ENCODE measurements around the gene SERPINI1. TPM values are rescaled to one million over a fixed set of nuclear protein-coding genes. Genes with fewer than 3 reads are reported as not detected.

Gene SERPINI1
- total RNA-seq, 1 experiment from 2014 or later = 8.0 TPM

GRCh38 chr3:167723872-167724271, 11.6 kb upstream of the SERPINI1 start:
- ChIA-PET POLR2A (interaction anchor here (0.5 kb wide), 1 partner anchor 15 kb away, joined by 5 read pairs; no protein-coding TSS in a partner anchor), CTCF (no interaction called here)
- ATAC-seq (no peak), DNase-seq (ENCODE audit: low read depth, low spot score) (no peak)
- no TSS peak for BruUV-seq (replicated peaks)
- H3K9me3 ChIP-seq (ENCODE audit: control insufficient read depth, insufficient read depth, low read depth, low read length) = no peaks in the 10 kb centered on the region
- peaks cover 10% of the 10 kb centered on the region for H3K4me1 ChIP-seq (ENCODE audit: control insufficient read depth, insufficient read depth, low read length)
- H3K36me3 ChIP-seq (ENCODE audit: control insufficient read depth, insufficient read depth, low read length) = peaks cover 7% of the 10 kb centered on the region; the same call in 1 of the 2 replicates
- H3K4me3 ChIP-seq (ENCODE audit: low read depth in 2 of 2, low read length in 2 of 2) = no peak overlapping the region
- in situ Hi-C loops (cut with HindIII; ENCODE audit: low pct_unique_long_range_greater_than_20kb, low sequenced_read_pairs) = no loop called here
- intact Hi-C loops (cut with micrococcal nuclease; ENCODE audit: unreplicated experiment) = no loop called here
- TF ChIP-seq TCF7L2 (IDR thresholded peaks at IDR 0.05; ENCODE audit: low read depth, low read length) (no peak), SIN3A (IDR thresholded peaks at IDR 0.05; ENCODE audit: borderline replicate concordance, insufficient read depth, low read depth, low read length) (no peak), POLR2AphosphoS5 (IDR thresholded peaks at IDR 0.05; ENCODE audit: low read depth, low read length) (no peak)
- TF ChIP-seq, protein P1, sequence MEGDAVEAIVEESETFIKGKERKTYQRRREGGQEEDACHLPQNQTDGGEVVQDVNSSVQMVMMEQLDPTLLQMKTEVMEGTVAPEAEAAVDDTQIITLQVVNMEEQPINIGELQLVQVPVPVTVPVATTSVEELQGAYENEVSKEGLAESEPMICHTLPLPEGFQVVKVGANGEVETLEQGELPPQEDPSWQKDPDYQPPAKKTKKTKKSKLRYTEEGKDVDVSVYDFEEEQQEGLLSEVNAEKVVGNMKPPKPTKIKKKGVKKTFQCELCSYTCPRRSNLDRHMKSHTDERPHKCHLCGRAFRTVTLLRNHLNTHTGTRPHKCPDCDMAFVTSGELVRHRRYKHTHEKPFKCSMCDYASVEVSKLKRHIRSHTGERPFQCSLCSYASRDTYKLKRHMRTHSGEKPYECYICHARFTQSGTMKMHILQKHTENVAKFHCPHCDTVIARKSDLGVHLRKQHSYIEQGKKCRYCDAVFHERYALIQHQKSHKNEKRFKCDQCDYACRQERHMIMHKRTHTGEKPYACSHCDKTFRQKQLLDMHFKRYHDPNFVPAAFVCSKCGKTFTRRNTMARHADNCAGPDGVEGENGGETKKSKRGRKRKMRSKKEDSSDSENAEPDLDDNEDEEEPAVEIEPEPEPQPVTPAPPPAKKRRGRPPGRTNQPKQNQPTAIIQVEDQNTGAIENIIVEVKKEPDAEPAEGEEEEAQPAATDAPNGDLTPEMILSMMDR (IDR thresholded peaks at IDR 0.05) = no peak
- TF ChIP-seq, protein P2, sequence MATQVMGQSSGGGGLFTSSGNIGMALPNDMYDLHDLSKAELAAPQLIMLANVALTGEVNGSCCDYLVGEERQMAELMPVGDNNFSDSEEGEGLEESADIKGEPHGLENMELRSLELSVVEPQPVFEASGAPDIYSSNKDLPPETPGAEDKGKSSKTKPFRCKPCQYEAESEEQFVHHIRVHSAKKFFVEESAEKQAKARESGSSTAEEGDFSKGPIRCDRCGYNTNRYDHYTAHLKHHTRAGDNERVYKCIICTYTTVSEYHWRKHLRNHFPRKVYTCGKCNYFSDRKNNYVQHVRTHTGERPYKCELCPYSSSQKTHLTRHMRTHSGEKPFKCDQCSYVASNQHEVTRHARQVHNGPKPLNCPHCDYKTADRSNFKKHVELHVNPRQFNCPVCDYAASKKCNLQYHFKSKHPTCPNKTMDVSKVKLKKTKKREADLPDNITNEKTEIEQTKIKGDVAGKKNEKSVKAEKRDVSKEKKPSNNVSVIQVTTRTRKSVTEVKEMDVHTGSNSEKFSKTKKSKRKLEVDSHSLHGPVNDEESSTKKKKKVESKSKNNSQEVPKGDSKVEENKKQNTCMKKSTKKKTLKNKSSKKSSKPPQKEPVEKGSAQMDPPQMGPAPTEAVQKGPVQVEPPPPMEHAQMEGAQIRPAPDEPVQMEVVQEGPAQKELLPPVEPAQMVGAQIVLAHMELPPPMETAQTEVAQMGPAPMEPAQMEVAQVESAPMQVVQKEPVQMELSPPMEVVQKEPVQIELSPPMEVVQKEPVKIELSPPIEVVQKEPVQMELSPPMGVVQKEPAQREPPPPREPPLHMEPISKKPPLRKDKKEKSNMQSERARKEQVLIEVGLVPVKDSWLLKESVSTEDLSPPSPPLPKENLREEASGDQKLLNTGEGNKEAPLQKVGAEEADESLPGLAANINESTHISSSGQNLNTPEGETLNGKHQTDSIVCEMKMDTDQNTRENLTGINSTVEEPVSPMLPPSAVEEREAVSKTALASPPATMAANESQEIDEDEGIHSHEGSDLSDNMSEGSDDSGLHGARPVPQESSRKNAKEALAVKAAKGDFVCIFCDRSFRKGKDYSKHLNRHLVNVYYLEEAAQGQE (IDR thresholded peaks at IDR 0.05; ENCODE audit: insufficient read depth in 1 of 2, low read depth in 2 of 2, low read length in 1 of 2) = no peak
- no peak overlapping the region for H3K27ac ChIP-seq (ENCODE audit: low read length)
- no peaks in the 10 kb centered on the region for H3K27me3 ChIP-seq (ENCODE audit: control insufficient read depth, insufficient read depth, low read length)

- peak; percentile 75 for ATAC-seq
Measured at GRCh38 chr3:167728176-167728575, 7.3 kb upstream of the SERPINI1 start.

More at GRCh38 chr3:167728176-167728575, 7.3 kb upstream of the SERPINI1 start:
- Histone ChIP-seq H3K4me3 (ENCODE audit: low read depth in 2 of 2, low read length in 2 of 2) (no peak overlapping the region), H3K27me3 (ENCODE audit: control insufficient read depth, insufficient read depth, low read length) (no peaks in the 10 kb centered on the region), H3K9me3 (ENCODE audit: control insufficient read depth, insufficient read depth, low read depth, low read length) (no peaks in the 10 kb centered on the region), H3K27ac (ENCODE audit: low read length) (no peak overlapping the region), H3K36me3 (ENCODE audit: control insufficient read depth, insufficient read depth, low read length) (no peaks in the 10 kb centered on the region; the same call in 1 of the 2 replicates), H3K4me1 (ENCODE audit: control insufficient read depth, insufficient read depth, low read length) (peaks cover 35% of the 10 kb centered on the region)
- intact Hi-C loops (cut with micrococcal nuclease; ENCODE audit: unreplicated experiment) (no loop called here), in situ Hi-C loops (cut with HindIII; ENCODE audit: low pct_unique_long_range_greater_than_20kb, low sequenced_read_pairs) (no loop called here)
- POLR2A ChIA-PET = no interaction called here
- no peak for DNase-seq (ENCODE audit: low read depth, low spot score)
- no TSS peak for BruUV-seq (replicated peaks)
- CTCF ChIA-PET = no interaction called here
- TF ChIP-seq, protein P1 (IDR thresholded peaks at IDR 0.05) = no peak
